Activated T-helper 1 cell treated with anti-CD3 and anti-CD28 coated beads, Interleukin-12 subunit alpha, Interleukin-12 subunit beta, Interleukin-2, Interleukin-4 antibody, amounts not matched to agents 30 ng/mL and 10 ng/mL and 1 ng/mL, durations not matched to agents 14 hours and 24 hours and 36 hours (primary cell): ENCODE data around the gene SMLR1. TPM values are rescaled to one million over a fixed set of nuclear protein-coding genes. Genes with fewer than 3 reads are reported as not detected.

ENCODE experiments used
- DNase-seq: peaks from one replicate; pipeline ENCODE4 v3.0.0; 2021; ENCODE audit warnings: low spot score
- H3K27ac Mint-ChIP-seq: one replicate; pipeline ENCODE4 v1.8.0; 2021; ENCODE audit warnings: mild to moderate bottlenecking, mixed read lengths
- H3K27me3 Mint-ChIP-seq: one replicate; pipeline ENCODE4 v1.8.0; 2022; ENCODE audit warnings: mild to moderate bottlenecking, moderate library complexity, mixed read lengths; ENCODE audit not compliant: insufficient read depth
- H3K36me3 Mint-ChIP-seq: one replicate; pipeline ENCODE4 v1.8.0; 2021; ENCODE audit warnings: low read depth, mixed read lengths
- H3K4me1 Mint-ChIP-seq: one replicate; pipeline ENCODE4 v1.8.0; 2021; ENCODE audit warnings: low read depth, mixed read lengths
- H3K4me3 Mint-ChIP-seq: one replicate; pipeline ENCODE4 v1.8.0; 2021; ENCODE audit warnings: mild to moderate bottlenecking, moderate library complexity, mixed read lengths
- H3K9me3 Mint-ChIP-seq: one replicate; pipeline ENCODE4 v1.8.0; 2021; ENCODE audit warnings: mixed read lengths
- intact Hi-C: fragments of 100-400 bp; cut with micrococcal nuclease; formaldehyde crosslinking; loops from one replicate; pipeline ENCODE4 v1.15.1; 2024
- total RNA-seq: library from RNA; stranded (reverse); gene quantifications from 2 replicates; pipeline ENCODE4 v1.2.3, GENCODE V29; 2022

The SMLR1 gene
- not detected in 2 replicates for total RNA-seq

GRCh38 chr6:130827247-130828149, at the start of gene SMLR1:
TSS of gene SMLR1 (plus strand) at chr6:130827406. CDS start at chr6:130827414, 8 bp downstream.
- Mint-ChIP-seq H3K27me3 (no peaks in the 10 kb centered on the region), H3K4me1 (peaks cover 9% of the 10 kb centered on the region), H3K27ac (no peak within 1 kb of the TSS), H3K9me3 (no peaks in the 10 kb centered on the region), H3K36me3 (no peaks in the 10 kb centered on the region), H3K4me3 (no peak within 1 kb of the TSS)
- no peak for DNase-seq
- intact Hi-C loops = no loop called here

GRCh38 chr6:130778946-130779657, 48.1 kb upstream of the SMLR1 start:
- no peaks in the 10 kb centered on the region for H3K36me3 Mint-ChIP-seq
- intact Hi-C loops = no loop called here
- peaks cover 8% of the 10 kb centered on the region for H3K9me3 Mint-ChIP-seq
- H3K4me3 Mint-ChIP-seq = no peak overlapping the region
- H3K4me1 Mint-ChIP-seq = peaks cover 29% of the 10 kb centered on the region
- no peak overlapping the region for H3K27ac Mint-ChIP-seq
- no peak for DNase-seq
- H3K27me3 Mint-ChIP-seq = no peaks in the 10 kb centered on the region

GRCh38 chr6:130779658-130780033, 47.6 kb upstream of the SMLR1 start:
- Mint-ChIP-seq H3K27ac (no peak overlapping the region), H3K4me3 (no peak overlapping the region), H3K9me3 (peaks cover 8% of the 10 kb centered on the region), H3K4me1 (peaks cover 29% of the 10 kb centered on the region), H3K27me3 (no peaks in the 10 kb centered on the region), H3K36me3 (no peaks in the 10 kb centered on the region)
- intact Hi-C loops = no loop called here
- DNase-seq = no peak

- intact Hi-C loops = no loop called here
- Mint-ChIP-seq H3K4me3 (no peak overlapping the region), H3K9me3 (peaks cover 8% of the 10 kb centered on the region), H3K36me3 (no peaks in the 10 kb centered on the region), H3K4me1 (peaks cover 29% of the 10 kb centered on the region), H3K27ac (no peak overlapping the region), H3K27me3 (no peaks in the 10 kb centered on the region)
- DNase-seq = no peak
These were observed 47.1 kb upstream of the SMLR1 start for GRCh38 chr6:130780122-130780521.

DNA sequence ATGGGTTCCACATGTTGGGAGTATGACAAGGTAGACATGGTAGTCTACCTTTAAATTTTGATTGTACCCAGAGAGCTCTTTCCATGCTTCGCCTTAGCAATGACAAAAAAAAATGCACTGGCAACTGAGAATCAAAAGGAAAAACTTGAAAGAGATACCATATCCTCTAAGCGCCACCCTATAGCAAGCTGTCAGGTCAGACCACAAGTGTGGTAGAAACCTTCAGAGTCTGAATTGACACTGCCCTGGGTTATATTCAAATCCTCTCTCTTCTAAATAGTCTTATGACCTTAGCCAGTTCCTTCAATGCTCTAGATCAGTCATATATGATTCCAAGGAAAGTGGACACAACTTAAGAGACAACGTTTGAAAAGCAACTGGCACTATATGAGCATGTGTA, 45.6 kb upstream of the SMLR1 start:
- Mint-ChIP-seq H3K36me3 (no peaks in the 10 kb centered on the region), H3K27me3 (no peaks in the 10 kb centered on the region), H3K9me3 (peaks cover 8% of the 10 kb centered on the region), H3K27ac (no peak overlapping the region), H3K4me3 (no peak overlapping the region), H3K4me1 (peaks cover 24% of the 10 kb centered on the region)
- intact Hi-C loops = no loop called here
- no peak for DNase-seq

DNA sequence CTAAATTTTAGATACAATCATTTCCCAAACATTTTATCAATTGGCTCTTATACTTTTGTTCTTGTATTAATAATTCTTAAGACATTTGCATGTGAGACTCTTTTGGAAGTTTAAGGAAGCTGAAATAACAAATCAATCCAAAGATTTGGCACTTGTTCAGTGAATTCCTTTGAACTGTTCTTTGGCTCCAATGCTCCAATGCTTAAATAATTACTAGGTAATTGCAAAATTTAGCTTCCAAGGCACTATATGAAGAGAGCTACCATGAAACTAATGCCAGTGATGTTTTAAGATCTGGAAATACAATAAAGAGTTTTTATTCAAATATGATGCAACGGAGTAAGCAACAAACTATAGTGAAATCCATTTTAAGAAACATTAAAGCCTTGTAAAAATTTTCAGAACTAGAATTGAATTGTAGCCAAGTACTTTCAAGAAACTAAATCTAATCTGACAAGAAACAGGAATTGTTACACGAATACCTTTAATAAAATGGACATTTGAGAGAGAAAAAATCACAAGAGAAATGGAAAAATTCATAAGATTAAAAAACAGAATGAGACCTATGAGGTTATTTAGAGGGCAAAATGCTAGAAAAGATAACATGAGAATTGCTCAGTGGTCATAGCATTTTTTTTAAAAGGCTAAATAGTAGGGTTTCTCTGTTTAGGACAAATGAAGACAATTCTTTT, 43.6 kb upstream of the SMLR1 start:
- Mint-ChIP-seq H3K4me3 (no peak overlapping the region), H3K4me1 (peaks cover 18% of the 10 kb centered on the region), H3K36me3 (no peaks in the 10 kb centered on the region), H3K9me3 (peaks cover 8% of the 10 kb centered on the region), H3K27ac (no peak overlapping the region), H3K27me3 (no peaks in the 10 kb centered on the region)
- no peak for DNase-seq
- intact Hi-C loops = no loop called here

- no peaks in the 10 kb centered on the region for H3K36me3 Mint-ChIP-seq
These were observed 39.3 kb upstream of the SMLR1 start for GRCh38 chr6:130787726-130788500.

DNA sequence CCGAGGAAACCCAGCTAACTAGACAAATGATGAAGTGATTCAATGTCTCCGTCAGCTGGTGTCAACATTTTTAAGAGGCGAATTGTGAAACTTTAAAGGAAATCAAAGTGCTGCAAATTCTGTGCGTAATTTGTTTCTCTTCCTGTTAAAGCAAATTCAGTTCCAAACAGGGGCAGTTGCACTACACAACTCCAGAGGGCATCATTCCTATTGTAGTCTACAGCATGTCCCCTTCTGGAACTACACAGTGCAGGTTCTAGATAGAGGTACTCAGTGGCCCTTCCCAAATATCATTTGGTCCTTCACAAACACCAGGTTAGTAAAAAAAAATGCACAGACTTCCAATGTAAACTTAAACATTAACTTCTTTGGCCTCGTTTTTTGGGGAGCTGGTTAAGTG, 38.3 kb upstream of the SMLR1 start:
- Mint-ChIP-seq H3K36me3 (no peaks in the 10 kb centered on the region), H3K27ac (no peak overlapping the region), H3K4me1 (no peaks in the 10 kb centered on the region), H3K9me3 (no peaks in the 10 kb centered on the region), H3K4me3 (no peak overlapping the region), H3K27me3 (no peaks in the 10 kb centered on the region)
- no peak for DNase-seq
- intact Hi-C loops = no loop called here

More at GRCh38 chr6:130787726-130788500, 39.3 kb upstream of the SMLR1 start:
- DNase-seq = no peak
- H3K4me1 Mint-ChIP-seq = no peaks in the 10 kb centered on the region
- no peak overlapping the region for H3K4me3 Mint-ChIP-seq
- intact Hi-C loops = no loop called here
- H3K27ac Mint-ChIP-seq = no peak overlapping the region
- H3K27me3 Mint-ChIP-seq = no peaks in the 10 kb centered on the region
- H3K9me3 Mint-ChIP-seq = no peaks in the 10 kb centered on the region

DNA sequence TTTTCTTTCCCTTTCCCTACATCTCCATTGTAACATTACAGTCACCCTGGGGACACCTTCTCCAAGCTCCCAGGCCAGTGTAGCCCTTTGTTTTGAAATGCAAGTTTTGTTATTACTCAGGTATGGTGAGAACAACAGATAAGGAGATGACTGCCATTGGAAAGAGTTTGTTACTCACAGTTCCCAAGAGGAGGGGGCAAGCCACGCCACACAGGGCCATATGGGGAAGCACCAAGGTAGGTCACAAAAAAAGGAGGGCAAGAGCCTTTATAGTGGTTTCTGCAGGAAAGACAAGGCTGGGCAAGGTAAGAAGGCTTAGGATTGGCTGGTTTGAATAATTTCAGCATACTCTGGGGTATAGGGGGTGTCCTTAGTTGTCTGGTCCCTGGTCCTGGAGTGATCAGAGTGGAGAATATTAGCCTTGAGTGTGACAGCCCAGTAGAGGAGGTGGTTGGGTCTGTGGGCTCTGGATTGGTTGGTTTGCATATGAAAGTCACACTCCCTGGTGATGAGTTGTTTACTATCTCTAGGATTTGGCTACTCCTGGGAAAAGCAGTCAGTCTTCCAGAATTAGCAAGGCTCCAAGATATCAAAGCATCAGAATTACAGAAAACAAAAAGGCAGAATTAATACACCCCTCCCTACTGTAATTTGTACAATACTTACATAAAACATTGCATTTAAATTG, 33.1 kb upstream of the SMLR1 start:
- intact Hi-C loops = no loop called here
- no peaks in the 10 kb centered on the region for H3K4me1 Mint-ChIP-seq
- no peaks in the 10 kb centered on the region for H3K9me3 Mint-ChIP-seq
- H3K27me3 Mint-ChIP-seq = no peaks in the 10 kb centered on the region
- H3K4me3 Mint-ChIP-seq = no peak overlapping the region
- H3K36me3 Mint-ChIP-seq = no peaks in the 10 kb centered on the region
- DNase-seq = no peak
- H3K27ac Mint-ChIP-seq = no peak overlapping the region

- no peaks in the 10 kb centered on the region for H3K27me3 Mint-ChIP-seq
- no peak overlapping the region for H3K4me3 Mint-ChIP-seq
- no peaks in the 10 kb centered on the region for H3K4me1 Mint-ChIP-seq
- no peaks in the 10 kb centered on the region for H3K9me3 Mint-ChIP-seq
- no peaks in the 10 kb centered on the region for H3K36me3 Mint-ChIP-seq
- DNase-seq = no peak
- no peak overlapping the region for H3K27ac Mint-ChIP-seq
- intact Hi-C loops = no loop called here
These were observed 32.5 kb upstream of the SMLR1 start for GRCh38 chr6:130794738-130795137.

- intact Hi-C loops = no loop called here
- no peak overlapping the region for H3K4me3 Mint-ChIP-seq
- H3K4me1 Mint-ChIP-seq = no peaks in the 10 kb centered on the region
- no peak for DNase-seq
- no peaks in the 10 kb centered on the region for H3K36me3 Mint-ChIP-seq
- H3K27me3 Mint-ChIP-seq = no peaks in the 10 kb centered on the region
- H3K27ac Mint-ChIP-seq = no peak overlapping the region
- peaks cover under 1% of the 10 kb centered on the region for H3K9me3 Mint-ChIP-seq
These were observed 30.8 kb upstream of the SMLR1 start for GRCh38 chr6:130796313-130796905.

- H3K4me3 Mint-ChIP-seq = no peak overlapping the region
- no peak overlapping the region for H3K27ac Mint-ChIP-seq
- intact Hi-C loops = no loop called here
- H3K36me3 Mint-ChIP-seq = no peaks in the 10 kb centered on the region
- no peak for DNase-seq
- no peaks in the 10 kb centered on the region for H3K4me1 Mint-ChIP-seq
- H3K9me3 Mint-ChIP-seq = peaks cover 4% of the 10 kb centered on the region
- H3K27me3 Mint-ChIP-seq = no peaks in the 10 kb centered on the region
These were observed 30.1 kb upstream of the SMLR1 start for GRCh38 chr6:130797061-130797460.
